Lung (tissue), 12 donors: ENCODE measurements around the gene STK40. TPM values are rescaled to one million over a fixed set of nuclear protein-coding genes. Genes with fewer than 3 reads are reported as not detected.

Source experiments
- ATAC-seq: fragments of 200-7000 bp; cut with Tn5 transposase; one replicate; pipeline ENCODE4 v1.9.1; 2020; ENCODE audit warnings: moderate number of reproducible peaks; ENCODE audit not compliant: insufficient read depth, low FRiP score
- DNase-seq, 3 donors: peaks; one replicate each; pipeline ENCODE4 v3.0.0-alpha.2; 2013 to 2017
- H3K27ac ChIP-seq, 2 donors: one replicate each; pipeline ENCODE4 v1.5.1; 2013; ENCODE audit warnings: mild to moderate bottlenecking in 2 of 2, moderate library complexity in 2 of 2, control low read depth in 1 of 2, inconsistent platforms in 1 of 2, low read depth in 1 of 2, low read length in 1 of 2
- H3K27me3 ChIP-seq, 3 donors: one replicate each; pipeline ENCODE4 v1.5.1; 2013; ENCODE audit warnings: low read length in 2 of 3; ENCODE audit not compliant: control insufficient read depth in 3 of 3, insufficient read depth in 3 of 3
- H3K36me3 ChIP-seq, 4 donors: one replicate each; pipeline ENCODE4 v1.5.1; 2013; ENCODE audit warnings: low read length in 4 of 4, mild to moderate bottlenecking in 1 of 4, moderate library complexity in 1 of 4; ENCODE audit not compliant: control insufficient read depth in 4 of 4, insufficient read depth in 4 of 4
- H3K4me1 ChIP-seq, 5 donors: one replicate each; pipeline ENCODE4 v1.5.1; 2013; ENCODE audit warnings: low read length in 5 of 5, mild to moderate bottlenecking in 2 of 5, moderate library complexity in 1 of 5; ENCODE audit not compliant: control insufficient read depth in 5 of 5, insufficient read depth in 5 of 5
- H3K4me3 ChIP-seq: one replicate; pipeline ENCODE4 v1.5.1; 2013; ENCODE audit warnings: mild to moderate bottlenecking, control low read depth, moderate library complexity
- H3K9ac ChIP-seq, 2 donors: one replicate each; pipeline ENCODE4 v1.5.1; 2013; ENCODE audit warnings: low read length in 2 of 2, control low read depth in 1 of 2; ENCODE audit not compliant: insufficient read depth in 1 of 2
- H3K9me3 ChIP-seq, 4 donors: one replicate each; pipeline ENCODE4 v1.5.1; 2013; ENCODE audit warnings: low read length in 3 of 4, mild to moderate bottlenecking in 1 of 4, moderate library complexity in 1 of 4; ENCODE audit not compliant: control insufficient read depth in 4 of 4, insufficient read depth in 3 of 4
- WGBS, 2 donors: extraction: QIAGEN DNeasy Blood & Tissue Kit; methylation state at CpG; one replicate each; pipeline ENCODE4 v1.1.7; 2013; 5-methylcytosine and 5-hydroxymethylcytosine counted together
- polyA plus RNA-seq, 2 donors: library from polyadenylated mRNA; stranded (reverse); fragments of 200-250 nt; gene quantifications; one replicate each; pipeline ENCODE4 v1.2.1, GENCODE V29; 2013
- total RNA-seq, 2 donors: library from RNA; depleted of rRNA in 1 of 2; stranded (reverse); fragments of >200 nt in 1 of 2; gene quantifications; one replicate each; pipeline ENCODE4 v1.2.1, GENCODE V29; 2014 to 2021
- TF ChIP-seq, protein P1 (sequence below): IDR thresholded peaks from 2 replicates; pipeline ENCODE4 v1.5.1; 2012; ENCODE audit warnings: mild to moderate bottlenecking; ENCODE audit errors: control extremely low read depth, extremely low read depth
- donor health status: control.
- donor health status: control.
- donor health status: Bipolar disorder and iron deficiency.
- donor health status: healthy.
- donor health status: DM: yes; HTN: yes; CAD: no.

STK40 gene
- total and polyA plus RNA-seq, 4 donors: 25.4 to 82.9 (median 48.7) TPM

DNA sequence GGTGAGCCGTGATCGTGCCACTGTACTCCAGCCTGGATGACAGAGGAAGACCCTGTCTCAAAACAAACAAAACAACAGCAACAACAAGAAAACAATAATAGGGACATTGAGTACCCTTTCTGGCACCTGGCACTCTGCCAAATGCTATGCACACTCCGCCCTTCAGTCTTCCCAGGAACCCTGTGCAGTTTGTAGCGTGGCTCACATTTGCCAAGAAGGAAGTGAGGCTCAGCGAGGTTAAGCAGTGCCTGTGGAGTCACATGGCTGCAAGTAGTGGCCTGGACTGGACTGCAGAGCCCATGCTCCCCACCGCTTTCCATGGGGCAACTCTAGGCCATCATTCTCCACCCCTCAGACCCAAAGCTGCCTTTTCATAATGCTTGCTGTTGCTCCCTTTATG is 57.0 kb downstream of the STK40 start:
- no peak overlapping the region for H3K4me3 ChIP-seq
- no peak overlapping the region for H3K9ac ChIP-seq
- ATAC-seq (no peak), DNase-seq (peak in 2 of 3 donors; percentile 30 to 58)
- 44 to 53% methylated on average over 6 of the region's 6 CpGs for WGBS, 2 donors
- no peaks in the 10 kb centered on the region for H3K9me3 ChIP-seq
- H3K27me3 ChIP-seq: no peaks in the 10 kb centered on the region
- H3K4me1 ChIP-seq: peaks cover 0 to 17% (median 13%) of the 10 kb centered on the region in 5 donors
- TF ChIP-seq, protein P1, sequence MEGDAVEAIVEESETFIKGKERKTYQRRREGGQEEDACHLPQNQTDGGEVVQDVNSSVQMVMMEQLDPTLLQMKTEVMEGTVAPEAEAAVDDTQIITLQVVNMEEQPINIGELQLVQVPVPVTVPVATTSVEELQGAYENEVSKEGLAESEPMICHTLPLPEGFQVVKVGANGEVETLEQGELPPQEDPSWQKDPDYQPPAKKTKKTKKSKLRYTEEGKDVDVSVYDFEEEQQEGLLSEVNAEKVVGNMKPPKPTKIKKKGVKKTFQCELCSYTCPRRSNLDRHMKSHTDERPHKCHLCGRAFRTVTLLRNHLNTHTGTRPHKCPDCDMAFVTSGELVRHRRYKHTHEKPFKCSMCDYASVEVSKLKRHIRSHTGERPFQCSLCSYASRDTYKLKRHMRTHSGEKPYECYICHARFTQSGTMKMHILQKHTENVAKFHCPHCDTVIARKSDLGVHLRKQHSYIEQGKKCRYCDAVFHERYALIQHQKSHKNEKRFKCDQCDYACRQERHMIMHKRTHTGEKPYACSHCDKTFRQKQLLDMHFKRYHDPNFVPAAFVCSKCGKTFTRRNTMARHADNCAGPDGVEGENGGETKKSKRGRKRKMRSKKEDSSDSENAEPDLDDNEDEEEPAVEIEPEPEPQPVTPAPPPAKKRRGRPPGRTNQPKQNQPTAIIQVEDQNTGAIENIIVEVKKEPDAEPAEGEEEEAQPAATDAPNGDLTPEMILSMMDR: no peak
- H3K36me3 ChIP-seq: no peaks in the 10 kb centered on the region
- H3K27ac ChIP-seq: no peak overlapping the region

DNA sequence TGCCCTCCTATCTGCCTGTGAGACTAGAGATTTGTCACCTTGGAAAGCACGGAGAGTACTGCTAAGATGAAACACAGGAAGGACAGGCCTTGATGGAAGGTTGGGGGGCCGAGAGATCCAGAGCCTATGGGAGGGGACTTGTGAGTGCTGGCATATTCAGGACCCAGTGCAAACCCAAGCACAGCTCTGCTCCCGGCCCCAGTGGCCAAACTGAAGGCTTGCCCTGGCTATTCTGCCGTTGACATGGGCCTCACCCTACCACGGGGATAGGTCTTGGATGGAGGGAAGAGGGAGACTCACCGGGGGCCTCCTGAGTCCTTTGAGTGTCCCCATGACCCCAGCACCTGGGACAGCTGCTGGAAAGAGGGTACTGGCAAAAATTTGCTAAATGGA is 57.6 kb downstream of the STK40 start:
- no peak overlapping the region for H3K27ac ChIP-seq

DNA sequence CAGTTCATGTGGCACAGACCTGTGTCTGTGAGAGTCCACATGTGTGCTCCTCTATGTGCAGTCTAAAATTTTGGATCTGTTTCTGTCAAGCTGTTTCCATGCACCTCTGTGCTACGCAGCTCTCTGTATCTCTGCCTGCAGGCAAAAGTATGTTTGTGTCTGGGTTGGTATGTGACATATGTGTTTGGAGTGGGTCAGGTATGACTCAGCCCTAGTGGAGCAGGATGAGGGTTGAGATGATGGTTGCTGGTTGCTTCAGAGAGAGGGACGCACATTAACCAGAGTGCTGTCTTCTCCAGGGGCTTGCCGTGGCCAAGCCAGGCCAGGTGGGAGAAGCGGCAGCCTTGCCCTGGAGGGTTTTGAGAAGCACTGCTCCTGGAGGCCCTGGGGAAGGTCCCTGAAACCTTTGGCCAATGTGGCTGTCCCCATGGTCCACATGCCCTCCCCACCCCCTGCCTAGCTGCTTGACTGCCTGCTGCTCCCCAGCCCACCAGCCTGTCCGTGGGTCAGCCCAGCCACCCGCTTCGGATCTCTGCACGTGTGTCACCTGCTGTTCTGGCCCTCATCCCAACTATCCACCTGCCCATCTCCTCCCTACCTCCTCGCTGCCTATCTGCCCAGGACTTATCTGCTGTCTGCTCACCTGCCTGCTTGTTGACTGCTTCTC is 58.2 kb downstream of the STK40 start:
- H3K27me3 ChIP-seq: no peaks in the 10 kb centered on the region
- 84% methylated on average over 9 of the region's 9 CpGs for whole genome bisulfite sequencing, 2 donors
- H3K36me3 ChIP-seq: no peaks in the 10 kb centered on the region
- peaks cover 0 to 18% (median 13%) of the 10 kb centered on the region in 5 donors for H3K4me1 ChIP-seq
- H3K9ac ChIP-seq: no peak overlapping the region
- H3K4me3 ChIP-seq: no peak overlapping the region
- no peak for DNase-seq
- ATAC-seq: no peak
- no peak overlapping the region for H3K27ac ChIP-seq
- H3K9me3 ChIP-seq: no peaks in the 10 kb centered on the region
- TF ChIP-seq, protein P1: no peak

More for the DNA sequence above, 57.6 kb downstream of the STK40 start:
- Histone ChIP-seq H3K9ac (no peak overlapping the region), H3K4me3 (no peak overlapping the region), H3K9me3 (no peaks in the 10 kb centered on the region), H3K27me3 (no peaks in the 10 kb centered on the region), H3K36me3 (no peaks in the 10 kb centered on the region), H3K4me1 (peaks cover 0 to 18% (median 13%) of the 10 kb centered on the region in 5 donors)
- no peak for DNase-seq
- 89 to 93% methylated on average over 6 of the region's 6 CpGs for WGBS, 2 donors
- ATAC-seq: no peak
- TF ChIP-seq, protein P1: no peak
